Measurements from ENCODE around the gene RFX2.

DNA sequence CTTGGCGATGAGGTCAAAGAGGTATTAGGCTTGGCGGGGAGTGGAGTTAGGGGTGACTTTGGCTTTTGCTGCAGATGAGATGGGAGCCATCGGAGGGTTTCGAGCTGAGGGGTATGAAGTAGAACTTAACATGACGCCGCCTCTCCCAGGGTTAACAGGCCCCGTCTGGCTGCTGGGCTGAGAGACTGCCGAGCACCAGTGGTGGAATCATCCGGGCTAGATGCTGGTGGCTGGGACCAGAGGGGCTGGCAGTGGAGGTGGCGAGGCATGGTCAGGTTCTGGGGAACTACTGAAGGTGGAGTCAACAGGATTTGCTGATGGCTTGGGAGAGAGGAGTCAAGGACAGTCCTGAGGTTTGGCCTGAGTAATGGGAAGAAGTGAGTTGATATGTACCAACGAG lies 4.9 kb downstream of the RFX2 start:
- TF ChIP-seq, protein P1, sequence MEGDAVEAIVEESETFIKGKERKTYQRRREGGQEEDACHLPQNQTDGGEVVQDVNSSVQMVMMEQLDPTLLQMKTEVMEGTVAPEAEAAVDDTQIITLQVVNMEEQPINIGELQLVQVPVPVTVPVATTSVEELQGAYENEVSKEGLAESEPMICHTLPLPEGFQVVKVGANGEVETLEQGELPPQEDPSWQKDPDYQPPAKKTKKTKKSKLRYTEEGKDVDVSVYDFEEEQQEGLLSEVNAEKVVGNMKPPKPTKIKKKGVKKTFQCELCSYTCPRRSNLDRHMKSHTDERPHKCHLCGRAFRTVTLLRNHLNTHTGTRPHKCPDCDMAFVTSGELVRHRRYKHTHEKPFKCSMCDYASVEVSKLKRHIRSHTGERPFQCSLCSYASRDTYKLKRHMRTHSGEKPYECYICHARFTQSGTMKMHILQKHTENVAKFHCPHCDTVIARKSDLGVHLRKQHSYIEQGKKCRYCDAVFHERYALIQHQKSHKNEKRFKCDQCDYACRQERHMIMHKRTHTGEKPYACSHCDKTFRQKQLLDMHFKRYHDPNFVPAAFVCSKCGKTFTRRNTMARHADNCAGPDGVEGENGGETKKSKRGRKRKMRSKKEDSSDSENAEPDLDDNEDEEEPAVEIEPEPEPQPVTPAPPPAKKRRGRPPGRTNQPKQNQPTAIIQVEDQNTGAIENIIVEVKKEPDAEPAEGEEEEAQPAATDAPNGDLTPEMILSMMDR (IDR thresholded peaks at IDR 0.05 in 4 of 5, conservative IDR thresholded peaks at IDR 0.05 in 1 of 5): no peak
- no peak for TF ChIP-seq POLR2A (IDR thresholded peaks at IDR 0.05)

All from gastrocnemius medialis (tissue), 4 donors.